Colonic mucosa (tissue), 4 donors: ENCODE data around the gene INHA. TPM values are rescaled to one million over a fixed set of nuclear protein-coding genes. Genes with fewer than 3 reads are reported as not detected.

Experiments
- DNase-seq: peaks from one replicate; pipeline ENCODE4 v3.0.0-alpha.2; 2020
- H3K27ac ChIP-seq: fragments of 200-600 bp; one replicate; pipeline ENCODE4 v1.8.0; 2021
- H3K27me3 ChIP-seq: fragments of 200-600 bp; one replicate; pipeline ENCODE4 v1.8.0; 2021
- H3K36me3 ChIP-seq: fragments of 200-600 bp; one replicate; pipeline ENCODE4 v1.8.0; 2021
- H3K4me1 ChIP-seq: fragments of 200-600 bp; one replicate; pipeline ENCODE4 v1.8.0; 2021; ENCODE audit warnings: mild to moderate bottlenecking
- H3K4me3 ChIP-seq: fragments of 200-600 bp; one replicate; pipeline ENCODE4 v1.8.0; 2021
- H3K9ac ChIP-seq, 2 donors: one replicate each; pipeline ENCODE4 v1.7.0; 2013; ENCODE audit warnings: control low read depth in 2 of 2, low read depth in 2 of 2, low read length in 2 of 2
- H3K9me3 ChIP-seq: fragments of 200-600 bp; one replicate; pipeline ENCODE4 v1.8.0; 2021
- CTCF ChIP-seq: fragments of 200-600 bp; IDR thresholded peaks from one replicate; pipeline ENCODE4 v1.8.0; 2022; ENCODE audit warnings: antibody characterized with exemption, mild to moderate bottlenecking
- intact Hi-C: fragments of 100-400 bp; cut with DNase I; formaldehyde crosslinking; loops from one replicate; pipeline ENCODE4 v1.14.1; 2022
- total RNA-seq, 2 donors: library from RNA; stranded (reverse); fragmentation: NEBNext Ultra II Directional in 1 of 2; extraction: Animal tissue kit (Norgen Biotek cat#: 25700) in 1 of 2; gene quantifications; one replicate each; pipeline ENCODE4 v1.2.1, GENCODE V29; 2021
- donor health status: healthy.
- donor health status: DM: no; HTN: no; CAD: no.
- donor health status: DM: no; HTN: no; CAD: no.

Gene INHA
- total RNA-seq, 2 donors from 2014 or later, result not detected

- no peak overlapping the region for H3K9ac ChIP-seq
- no peak for DNase-seq
- intact Hi-C loops, result no loop called here
- H3K27ac ChIP-seq, result no peak overlapping the region
- H3K27me3 ChIP-seq, result no peaks in the 10 kb centered on the region
- TF ChIP-seq CTCF, result no peak
- H3K4me1 ChIP-seq, result no peaks in the 10 kb centered on the region
- no peaks in the 10 kb centered on the region for H3K36me3 ChIP-seq
- H3K4me3 ChIP-seq, result no peak overlapping the region
- H3K9me3 ChIP-seq, result no peaks in the 10 kb centered on the region
These were observed 42.2 kb downstream of the INHA start for GRCh38 chr2:219614076-219614860.

GRCh38 chr2:219615036-219615435 lies 42.9 kb downstream of the INHA start:
- TF ChIP-seq CTCF, result no peak
- intact Hi-C loops, result no loop called here
- no peak overlapping the region for H3K27ac ChIP-seq
- no peak overlapping the region for H3K9ac ChIP-seq
- DNase-seq, result no peak
- no peaks in the 10 kb centered on the region for H3K27me3 ChIP-seq
- no peaks in the 10 kb centered on the region for H3K4me1 ChIP-seq
- H3K9me3 ChIP-seq, result no peaks in the 10 kb centered on the region
- no peaks in the 10 kb centered on the region for H3K36me3 ChIP-seq
- no peak overlapping the region for H3K4me3 ChIP-seq

- intact Hi-C loops, result no loop called here
- Histone ChIP-seq H3K36me3 (no peaks in the 10 kb centered on the region), H3K9ac (no peak overlapping the region), H3K27me3 (no peaks in the 10 kb centered on the region), H3K9me3 (no peaks in the 10 kb centered on the region), H3K4me1 (no peaks in the 10 kb centered on the region), H3K27ac (no peak overlapping the region), H3K4me3 (no peak overlapping the region)
- TF ChIP-seq CTCF, result no peak
- no peak for DNase-seq
These were observed 43.8 kb downstream of the INHA start for GRCh38 chr2:219615894-219616293.

- no peak for DNase-seq
- TF ChIP-seq CTCF, result no peak
- Histone ChIP-seq H3K27me3 (no peaks in the 10 kb centered on the region), H3K27ac (no peak overlapping the region), H3K4me1 (no peaks in the 10 kb centered on the region), H3K9ac (no peak overlapping the region), H3K36me3 (no peaks in the 10 kb centered on the region), H3K4me3 (no peak overlapping the region), H3K9me3 (no peaks in the 10 kb centered on the region)
- intact Hi-C loops, result no loop called here
These were observed 44.4 kb downstream of the INHA start for GRCh38 chr2:219616550-219616949.

- H3K9me3 ChIP-seq, result no peaks in the 10 kb centered on the region
- DNase-seq, result no peak
- H3K4me3 ChIP-seq, result no peak overlapping the region
- TF ChIP-seq CTCF, result no peak
- no peaks in the 10 kb centered on the region for H3K4me1 ChIP-seq
- H3K27ac ChIP-seq, result no peak overlapping the region
- H3K36me3 ChIP-seq, result no peaks in the 10 kb centered on the region
- intact Hi-C loops, result no loop called here
- H3K27me3 ChIP-seq, result no peaks in the 10 kb centered on the region
- H3K9ac ChIP-seq, result no peak overlapping the region
These were observed 46.6 kb downstream of the INHA start for GRCh38 chr2:219618733-219619122.
